ENCODE data around the gene TRIM72.

GRCh38 chr16:31262084-31262483 lies 48.2 kb downstream of the TRIM72 start:
- TF ChIP-seq, protein P1, sequence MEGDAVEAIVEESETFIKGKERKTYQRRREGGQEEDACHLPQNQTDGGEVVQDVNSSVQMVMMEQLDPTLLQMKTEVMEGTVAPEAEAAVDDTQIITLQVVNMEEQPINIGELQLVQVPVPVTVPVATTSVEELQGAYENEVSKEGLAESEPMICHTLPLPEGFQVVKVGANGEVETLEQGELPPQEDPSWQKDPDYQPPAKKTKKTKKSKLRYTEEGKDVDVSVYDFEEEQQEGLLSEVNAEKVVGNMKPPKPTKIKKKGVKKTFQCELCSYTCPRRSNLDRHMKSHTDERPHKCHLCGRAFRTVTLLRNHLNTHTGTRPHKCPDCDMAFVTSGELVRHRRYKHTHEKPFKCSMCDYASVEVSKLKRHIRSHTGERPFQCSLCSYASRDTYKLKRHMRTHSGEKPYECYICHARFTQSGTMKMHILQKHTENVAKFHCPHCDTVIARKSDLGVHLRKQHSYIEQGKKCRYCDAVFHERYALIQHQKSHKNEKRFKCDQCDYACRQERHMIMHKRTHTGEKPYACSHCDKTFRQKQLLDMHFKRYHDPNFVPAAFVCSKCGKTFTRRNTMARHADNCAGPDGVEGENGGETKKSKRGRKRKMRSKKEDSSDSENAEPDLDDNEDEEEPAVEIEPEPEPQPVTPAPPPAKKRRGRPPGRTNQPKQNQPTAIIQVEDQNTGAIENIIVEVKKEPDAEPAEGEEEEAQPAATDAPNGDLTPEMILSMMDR (IDR thresholded peaks at IDR 0.05; ENCODE audit: extremely low read depth in 1 of 2, insufficient read depth in 1 of 2, low read depth in 1 of 2, low read length in 2 of 2), result no peak
- TF ChIP-seq POLR2A (IDR thresholded peaks at IDR 0.05; ENCODE audit: low read depth, low read length), result no peak
- TF ChIP-seq, protein P2, sequence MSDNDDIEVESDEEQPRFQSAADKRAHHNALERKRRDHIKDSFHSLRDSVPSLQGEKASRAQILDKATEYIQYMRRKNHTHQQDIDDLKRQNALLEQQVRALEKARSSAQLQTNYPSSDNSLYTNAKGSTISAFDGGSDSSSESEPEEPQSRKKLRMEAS (IDR thresholded peaks at IDR 0.05; ENCODE audit: insufficient read depth, insufficient read length), result no peak
- TF ChIP-seq POLR2AphosphoS5 (IDR thresholded peaks at IDR 0.05; ENCODE audit: insufficient read depth, low read depth, low read length), result no peak
- no peak for TF ChIP-seq EZH2 (IDR thresholded peaks at IDR 0.05; ENCODE audit: borderline replicate concordance, low read depth, low read length, severe bottlenecking)
- TF ChIP-seq FOS (IDR thresholded peaks at IDR 0.05; ENCODE audit: borderline replicate concordance, insufficient read depth, low read length), result no peak
- TF ChIP-seq MYC (IDR thresholded peaks at IDR 0.05; ENCODE audit: low read depth, low read length), result no peak
- TF ChIP-seq JUN (IDR thresholded peaks at IDR 0.05; ENCODE audit: borderline replicate concordance, insufficient read depth, insufficient read length, low read depth), result no peak

Measured in endothelial cell of umbilical vein (primary cell).